K562 (cell line): ENCODE data around the gene HSP90AA1. TPM values are rescaled to one million over a fixed set of nuclear protein-coding genes. Genes with fewer than 3 reads are reported as not detected.

Source experiments
- CCNT2 ChIP-seq: IDR thresholded peaks from 2 replicates; pipeline ENCODE4 v1.6.1; 2011; ENCODE audit warnings: borderline replicate concordance, low read depth, mild to moderate bottlenecking, moderate library complexity, mixed read lengths, low read length; ENCODE audit not compliant: insufficient read length; ENCODE audit errors: extremely low read depth
- FOXP4 ChIP-seq: sonication (generic); formaldehyde crosslinking; IDR thresholded peaks from 2 replicates; pipeline ENCODE4 v1.8.0; 2022; ENCODE audit warnings: mild to moderate bottlenecking, missing genetic modification reagents, borderline replicate concordance
- MAFK ChIP-seq: IDR thresholded peaks from 2 replicates; pipeline ENCODE4 v1.6.1; 2011; ENCODE audit warnings: low read length, improper control_type of control experiment
- MEIS2 ChIP-seq: fragments of 450-650 bp; IDR thresholded peaks from 2 replicates; pipeline ENCODE4 v1.6.1; 2014; ENCODE audit warnings: mild to moderate bottlenecking; ENCODE audit not compliant: partially characterized antibody
- PTBP1 ChIP-seq: fragments of 200-400 bp; formaldehyde crosslinking; IDR thresholded peaks from 2 replicates; pipeline ENCODE4 v1.6.1; 2017; ENCODE audit warnings: low read depth, low read length
- SFPQ ChIP-seq: fragments of 200-400 bp; formaldehyde crosslinking; IDR thresholded peaks from 2 replicates; pipeline ENCODE4 v1.6.1; 2017; ENCODE audit warnings: mild to moderate bottlenecking, low read depth, low read length, moderate library complexity
- TAL1 ChIP-seq: fragments of 450-650 bp; IDR thresholded peaks from 2 replicates; pipeline ENCODE4 v1.6.1; 2016; ENCODE audit warnings: mild to moderate bottlenecking
- XRCC5 ChIP-seq: fragments of 200-400 bp; formaldehyde crosslinking; IDR thresholded peaks from 2 replicates; pipeline ENCODE4 v1.6.1; 2017; ENCODE audit warnings: low read depth, mild to moderate bottlenecking, low read length
- ZNF57 ChIP-seq: fragments of 450-650 bp; formaldehyde crosslinking; IDR thresholded peaks from 2 replicates; pipeline ENCODE4 v1.4.0; 2020; ENCODE audit warnings: mild to moderate bottlenecking, moderate library complexity
- polyA plus RNA-seq, 8 experiments: library from polyadenylated mRNA; depleted of rRNA in 4 of 8; stranded (reverse) in 5 of 8; unstranded in 3 of 8; fragments of >200 nt; fragmentation: Nextera tagmentation in 2 of 8; fragmentation: Illumina TruSeq in 1 of 8; extraction: Ambion mirVana in 2 of 8; extraction: Trizol in 1 of 8; gene quantifications; 2 replicates each; pipeline versions ENCODE4 v1.2.1 to v1.2.3, GENCODE V29; 2011 to 2014; ENCODE audit warnings: inconsistent platforms in 1 of 8, missing spikeins in 1 of 8
- total RNA-seq, 7 experiments: library from RNA; depleted of rRNA in 6 of 7; stranded (reverse); fragments of >200 nt in 6 of 7; fragmentation: Illumina TruSeq in 2 of 7; extraction: Trizol in 2 of 7; gene quantifications; 2 replicates each; pipeline versions ENCODE4 v1.2.1 to v1.2.3, GENCODE V29; 2011 to 2021; ENCODE audit warnings: low replicate concordance in 1 of 7

The HSP90AA1 gene
- total and polyA plus RNA-seq, 9 of the 15 experiments (the other 6 are each of a cell fraction or from before 2014, with no cell fraction given): 377 to 1,731 (median 879) TPM

GRCh38 chr14:102095231-102095870, 8.5 kb upstream of the HSP90AA1 start (continued):
- TF ChIP-seq TAL1: no peak
- TF ChIP-seq CCNT2: peak; percentile 29
- TF ChIP-seq ZNF57: no peak
- no peak for TF ChIP-seq SFPQ
- TF ChIP-seq XRCC5: no peak
- TF ChIP-seq FOXP4: no peak
- peak; percentile 70 for TF ChIP-seq MEIS2
- TF ChIP-seq MAFK: peak; percentile 42; the same call in 1 of the 2 replicates
- TF ChIP-seq PTBP1: no peak
